HAP-1 (cell line): ENCODE measurements around the gene FAM167B.
"Not testable (repeated sequence)": the region's sequence is repeated elsewhere in the genome, so short reads cannot be mapped to it uniquely, and the experiment has no call there.

Source experiments
- DNase-seq, 2 experiments: peaks; one replicate each; pipeline ENCODE4 v3.0.0-alpha.2; 2016 to 2020; ENCODE audit warnings: low spot score in 2 of 2
- H3K27me3 ChIP-seq: fragments of 250-450 bp; sonication (Bioruptor Pico); 2 replicates; pipeline ENCODE4 v1.5.1; 2020; ENCODE audit warnings: low read depth, mild to moderate bottlenecking, moderate library complexity
- H3K36me3 ChIP-seq: fragments of 250-450 bp; sonication (Bioruptor Pico); replicated peaks from 2 replicates; pipeline ENCODE4 v1.5.1; 2020; ENCODE audit warnings: mild to moderate bottlenecking
- H3K4me1 ChIP-seq: fragments of 250-450 bp; sonication (Bioruptor Pico); 2 replicates; pipeline ENCODE4 v1.5.1; 2020; ENCODE audit warnings: mild to moderate bottlenecking
- H3K4me3 ChIP-seq: fragments of 250-450 bp; sonication (Bioruptor Pico); 2 replicates; pipeline ENCODE4 v1.5.1; 2020; ENCODE audit warnings: mild to moderate bottlenecking, moderate library complexity
- H3K9me3 ChIP-seq: fragments of 250-450 bp; sonication (Bioruptor Pico); 2 replicates; pipeline ENCODE4 v1.5.1; 2020; ENCODE audit warnings: mild to moderate bottlenecking, moderate library complexity
- in situ Hi-C: fragments of 300-500 bp; cut with MboI; formaldehyde crosslinking; loops from 3 replicates; pipeline ENCODE4 v1.14.3; 2020; ENCODE audit warnings: low sequenced_read_pairs, inconsistent platforms, mixed read lengths

Gene FAM167B

GRCh38 chr1:32257227-32257508, 10.1 kb downstream of the FAM167B start:
- DNase-seq = no peak
- H3K27me3 ChIP-seq = no peaks in the 10 kb centered on the region
- H3K9me3 ChIP-seq = no peaks in the 10 kb centered on the region
- no peaks in the 10 kb centered on the region for H3K4me1 ChIP-seq
- H3K36me3 ChIP-seq = no peaks in the 10 kb centered on the region
- no peak overlapping the region for H3K4me3 ChIP-seq
- in situ Hi-C loops = no loop called here

- H3K36me3 ChIP-seq, in situ Hi-C loops, H3K4me3 ChIP-seq, H3K9me3 ChIP-seq, DNase-seq, H3K27me3 ChIP-seq, H3K4me1 ChIP-seq: not testable (repeated sequence)
Observed at GRCh38 chr1:32263236-32263593, 16.2 kb downstream of the FAM167B start.

DNA sequence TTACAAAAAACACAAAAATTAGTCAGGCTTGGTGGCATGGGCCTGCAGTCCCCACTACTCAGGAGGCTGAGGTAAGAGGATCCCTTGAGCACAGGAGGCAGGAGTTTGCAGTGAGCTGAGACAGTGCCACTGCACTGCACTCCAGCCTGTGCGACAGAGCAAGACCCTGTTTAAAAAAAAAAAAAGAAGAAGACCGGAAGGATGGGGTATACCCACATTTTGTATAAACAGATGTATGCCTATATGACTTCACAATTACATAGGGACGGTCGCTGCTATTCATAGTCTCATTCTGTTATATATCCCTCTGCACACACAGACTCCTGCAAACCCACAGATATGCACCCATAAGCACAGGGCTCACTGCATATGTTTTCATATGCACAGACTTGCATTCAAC, 16.7 kb downstream of the FAM167B start:
- in situ Hi-C loops = no loop called here
- Histone ChIP-seq H3K36me3 (no peaks in the 10 kb centered on the region), H3K9me3 (no peaks in the 10 kb centered on the region), H3K27me3 (no peaks in the 10 kb centered on the region), H3K4me1 (no peaks in the 10 kb centered on the region), H3K4me3 (no peak overlapping the region)
- DNase-seq = no peak

GRCh38 chr1:32265846-32266245, 18.8 kb downstream of the FAM167B start:
- H3K4me1 ChIP-seq = no peaks in the 10 kb centered on the region
- no peaks in the 10 kb centered on the region for H3K36me3 ChIP-seq
- no peak for DNase-seq
- in situ Hi-C loops = no loop called here
- no peaks in the 10 kb centered on the region for H3K9me3 ChIP-seq
- no peaks in the 10 kb centered on the region for H3K27me3 ChIP-seq
- no peak overlapping the region for H3K4me3 ChIP-seq

GRCh38 chr1:32266921-32267591, 20.0 kb downstream of the FAM167B start:
- no peaks in the 10 kb centered on the region for H3K4me1 ChIP-seq
- no peaks in the 10 kb centered on the region for H3K36me3 ChIP-seq
- no peak for DNase-seq
- no peaks in the 10 kb centered on the region for H3K9me3 ChIP-seq
- in situ Hi-C loops = no loop called here
- H3K4me3 ChIP-seq = no peak overlapping the region
- H3K27me3 ChIP-seq = no peaks in the 10 kb centered on the region

- in situ Hi-C loops = no loop called here
- Histone ChIP-seq H3K4me3 (no peak overlapping the region), H3K27me3 (0 out of 2 replicates have a peak, but pooled peaks cover 3% of the 10 kb centered on the region), H3K9me3 (no peaks in the 10 kb centered on the region), H3K4me1 (no peaks in the 10 kb centered on the region), H3K36me3 (no peaks in the 10 kb centered on the region)
- no peak for DNase-seq
Observed at GRCh38 chr1:32269744-32270143, 22.7 kb downstream of the FAM167B start.

DNA sequence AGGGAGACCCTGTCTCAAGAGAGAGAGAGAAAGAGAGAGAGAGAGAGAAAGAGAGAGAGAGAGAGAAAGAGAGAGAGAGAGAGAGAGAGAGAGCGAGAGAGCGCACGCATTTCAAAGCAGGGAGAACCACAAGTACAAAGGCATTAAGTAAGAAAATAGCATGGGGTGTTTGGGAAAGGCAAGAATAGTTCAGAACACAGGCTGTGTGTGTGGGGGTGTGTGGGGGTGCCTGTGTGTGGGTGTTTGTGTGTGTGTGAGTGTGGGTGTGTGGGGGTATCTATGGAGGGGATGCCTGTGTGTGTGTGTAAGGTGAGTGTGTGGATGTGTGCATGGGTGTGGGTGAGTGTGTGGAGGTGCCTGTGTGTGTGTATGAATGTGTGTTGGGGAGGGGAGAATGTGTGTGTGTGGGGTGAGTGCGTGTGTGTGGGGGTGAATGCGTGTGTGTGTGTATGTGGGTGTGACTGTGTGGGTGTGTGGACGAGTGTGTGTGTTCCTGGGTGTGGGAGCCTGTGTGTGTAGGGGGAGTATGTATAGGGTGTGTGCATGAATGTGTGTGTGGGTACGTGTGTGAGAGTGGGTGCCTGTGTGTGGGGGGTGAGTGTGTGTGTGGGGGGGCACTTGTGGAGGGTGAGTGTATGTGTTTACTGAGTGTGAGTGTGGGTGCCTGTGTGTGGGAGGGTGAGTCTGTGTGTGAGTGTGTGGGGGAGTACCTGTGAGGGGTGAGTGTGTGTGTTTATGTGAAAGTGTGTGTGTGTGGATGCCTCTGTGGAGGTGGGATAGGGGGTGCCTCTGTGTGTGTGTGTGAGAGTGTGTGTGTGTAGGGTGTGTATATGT, 25.8 kb downstream of the FAM167B start:
- no peaks in the 10 kb centered on the region for H3K4me1 ChIP-seq
- no peak for DNase-seq
- no peaks in the 10 kb centered on the region for H3K36me3 ChIP-seq
- in situ Hi-C loops = no loop called here
- H3K27me3 ChIP-seq = 0 out of 2 replicates have a peak, but pooled peaks cover 3% of the 10 kb centered on the region
- H3K9me3 ChIP-seq = no peaks in the 10 kb centered on the region
- H3K4me3 ChIP-seq = no peak overlapping the region

- Histone ChIP-seq H3K4me1 (no peaks in the 10 kb centered on the region), H3K36me3 (no peaks in the 10 kb centered on the region), H3K27me3 (0 out of 2 replicates have a peak, but pooled peaks cover 3% of the 10 kb centered on the region), H3K9me3 (no peaks in the 10 kb centered on the region), H3K4me3 (no peak overlapping the region)
- no peak for DNase-seq
- in situ Hi-C loops = no loop called here
Observed at GRCh38 chr1:32273391-32274208, 26.6 kb downstream of the FAM167B start.

- no peak for DNase-seq
- no peaks in the 10 kb centered on the region for H3K36me3 ChIP-seq
- no peaks in the 10 kb centered on the region for H3K4me1 ChIP-seq
- no peaks in the 10 kb centered on the region for H3K9me3 ChIP-seq
- 0 out of 2 replicates have a peak, but pooled peaks cover 3% of the 10 kb centered on the region for H3K27me3 ChIP-seq
- in situ Hi-C loops = no loop called here
- no peak overlapping the region for H3K4me3 ChIP-seq
Observed at GRCh38 chr1:32274646-32275340, 27.8 kb downstream of the FAM167B start.

GRCh38 chr1:32275424-32275823, 28.4 kb downstream of the FAM167B start:
- no peak for DNase-seq
- Histone ChIP-seq H3K36me3 (no peaks in the 10 kb centered on the region), H3K4me3 (no peak overlapping the region), H3K4me1 (no peaks in the 10 kb centered on the region), H3K9me3 (no peaks in the 10 kb centered on the region), H3K27me3 (0 out of 2 replicates have a peak, but pooled peaks cover 3% of the 10 kb centered on the region)
- in situ Hi-C loops = no loop called here

- in situ Hi-C loops = no loop called here
- H3K4me1 ChIP-seq = no peaks in the 10 kb centered on the region
- H3K4me3 ChIP-seq = no peak overlapping the region
Observed at GRCh38 chr1:32276032-32276782, 29.2 kb downstream of the FAM167B start.

GRCh38 chr1:32284777-32285176, 37.8 kb downstream of the FAM167B start:
- H3K4me3 ChIP-seq, H3K9me3 ChIP-seq, H3K4me1 ChIP-seq, DNase-seq, H3K36me3 ChIP-seq, in situ Hi-C loops, H3K27me3 ChIP-seq: not testable (repeated sequence)

More at GRCh38 chr1:32276032-32276782, 29.2 kb downstream of the FAM167B start:
- DNase-seq = no peak
- H3K9me3 ChIP-seq = no peaks in the 10 kb centered on the region
- H3K27me3 ChIP-seq = 0 out of 2 replicates have a peak, but pooled peaks cover 3% of the 10 kb centered on the region
- no peaks in the 10 kb centered on the region for H3K36me3 ChIP-seq

- H3K4me3 ChIP-seq = no peak overlapping the region
- no peaks in the 10 kb centered on the region for H3K9me3 ChIP-seq
- no peak for DNase-seq
- no peaks in the 10 kb centered on the region for H3K27me3 ChIP-seq
- in situ Hi-C loops = no loop called here
- H3K4me1 ChIP-seq = no peaks in the 10 kb centered on the region
- no peaks in the 10 kb centered on the region for H3K36me3 ChIP-seq
Observed at GRCh38 chr1:32285658-32286057, 38.6 kb downstream of the FAM167B start.
